C4-2B (cell line): Measurements from ENCODE around the gene TAOK3.

Experiments
- CTCF ChIP-seq: fragments of 450-650 bp; conservative IDR thresholded peaks from 2 replicates; pipeline ENCODE4 v1.5.1; 2017; ENCODE audit warnings: mild to moderate bottlenecking
- ZFX ChIP-seq: fragments of 450-650 bp; IDR thresholded peaks from 2 replicates; pipeline ENCODE4 v1.6.1; 2017

GRCh38 chr12:118398940-118399339 lies 26.2 kb upstream of the TAOK3 start:
- no peak for TF ChIP-seq CTCF
- no peak for TF ChIP-seq ZFX
